NCI-H1092 treated with DMSO at 0.1 percent for 48 hours (cell line): Measurements from ENCODE around the gene CDH4.

Source experiments
- DNase-seq: peaks from one replicate; lab custom pipeline; 2025; lab: John Stamatoyannopoulos, UW

The CDH4 gene

GRCh38 chr20:61769286-61769832 is 517.3 kb downstream of the CDH4 start:
- DNase-seq, result no peak

- no peak for DNase-seq
These were observed 518.1 kb downstream of the CDH4 start for GRCh38 chr20:61770113-61770585.

- DNase-seq, result no peak
These were observed 519.8 kb downstream of the CDH4 start for GRCh38 chr20:61771805-61772350.

GRCh38 chr20:61772828-61773631 is 521.0 kb downstream of the CDH4 start:
- DNase-seq, result no peak

GRCh38 chr20:61773926-61774587 is 522.0 kb downstream of the CDH4 start:
- no peak for DNase-seq

- DNase-seq, result no peak
These were observed 523.4 kb downstream of the CDH4 start for GRCh38 chr20:61775423-61775822.

GRCh38 chr20:61776491-61777075 is 524.5 kb downstream of the CDH4 start:
- DNase-seq, result no peak

GRCh38 chr20:61777773-61778494 is 525.9 kb downstream of the CDH4 start:
- no peak for DNase-seq

GRCh38 chr20:61778495-61778863 is 526.4 kb downstream of the CDH4 start:
- no peak for DNase-seq

- DNase-seq, result no peak
These were observed 527.3 kb downstream of the CDH4 start for GRCh38 chr20:61779176-61779965.

GRCh38 chr20:61780066-61780465 is 528.0 kb downstream of the CDH4 start:
- DNase-seq, result no peak

GRCh38 chr20:61784801-61785566 is 532.9 kb downstream of the CDH4 start:
- no peak for DNase-seq

- no peak for DNase-seq
These were observed 533.4 kb downstream of the CDH4 start for GRCh38 chr20:61785567-61785816.

- no peak for DNase-seq
These were observed 534.2 kb downstream of the CDH4 start for GRCh38 chr20:61786230-61786629.

GRCh38 chr20:61788343-61788742 is 536.3 kb downstream of the CDH4 start:
- DNase-seq, result no peak

GRCh38 chr20:61789329-61789728 is 537.3 kb downstream of the CDH4 start:
- DNase-seq, result no peak

GRCh38 chr20:61790116-61790827 is 538.2 kb downstream of the CDH4 start:
- no peak for DNase-seq

GRCh38 chr20:61791995-61792394 is 539.9 kb downstream of the CDH4 start:
- no peak for DNase-seq

- DNase-seq, result no peak
These were observed 543.9 kb downstream of the CDH4 start for GRCh38 chr20:61795669-61796630.
